ENCODE data around the gene LPAR2. TPM values are rescaled to one million over a fixed set of nuclear protein-coding genes. Genes with fewer than 3 reads are reported as not detected.

LPAR2 gene
- total RNA-seq, 4 donors from 2014 or later: 16.5 to 31.6 (median 28.2) TPM

DNA sequence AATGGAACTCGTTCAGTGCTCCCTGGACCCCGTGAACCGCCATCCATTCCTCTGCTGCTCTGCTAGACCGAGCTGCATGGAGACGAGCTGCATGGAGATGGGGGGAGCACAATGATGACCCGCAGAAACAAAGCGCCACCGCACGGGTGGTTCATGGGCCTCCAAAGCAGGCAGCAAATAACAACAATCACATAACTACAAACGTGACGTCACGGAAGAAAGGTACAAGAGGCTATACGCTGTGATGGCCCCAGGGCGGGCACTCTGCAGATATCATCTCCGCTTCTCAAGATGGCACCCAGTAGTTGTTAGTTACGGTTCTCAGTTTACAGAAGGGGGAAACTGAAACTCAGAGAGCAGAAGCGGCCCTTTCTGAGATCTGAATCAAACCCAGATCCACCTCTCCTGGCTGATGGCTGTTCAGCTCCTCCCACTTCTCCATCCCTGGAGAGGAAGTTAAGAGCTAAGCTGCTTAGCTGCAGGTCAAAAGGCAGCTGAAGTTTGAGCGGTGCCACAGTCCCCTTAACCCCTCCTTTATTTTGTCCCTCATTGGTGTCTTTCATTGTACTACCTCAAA lies 33.7 kb upstream of the LPAR2 start:
- TF ChIP-seq, protein P1, sequence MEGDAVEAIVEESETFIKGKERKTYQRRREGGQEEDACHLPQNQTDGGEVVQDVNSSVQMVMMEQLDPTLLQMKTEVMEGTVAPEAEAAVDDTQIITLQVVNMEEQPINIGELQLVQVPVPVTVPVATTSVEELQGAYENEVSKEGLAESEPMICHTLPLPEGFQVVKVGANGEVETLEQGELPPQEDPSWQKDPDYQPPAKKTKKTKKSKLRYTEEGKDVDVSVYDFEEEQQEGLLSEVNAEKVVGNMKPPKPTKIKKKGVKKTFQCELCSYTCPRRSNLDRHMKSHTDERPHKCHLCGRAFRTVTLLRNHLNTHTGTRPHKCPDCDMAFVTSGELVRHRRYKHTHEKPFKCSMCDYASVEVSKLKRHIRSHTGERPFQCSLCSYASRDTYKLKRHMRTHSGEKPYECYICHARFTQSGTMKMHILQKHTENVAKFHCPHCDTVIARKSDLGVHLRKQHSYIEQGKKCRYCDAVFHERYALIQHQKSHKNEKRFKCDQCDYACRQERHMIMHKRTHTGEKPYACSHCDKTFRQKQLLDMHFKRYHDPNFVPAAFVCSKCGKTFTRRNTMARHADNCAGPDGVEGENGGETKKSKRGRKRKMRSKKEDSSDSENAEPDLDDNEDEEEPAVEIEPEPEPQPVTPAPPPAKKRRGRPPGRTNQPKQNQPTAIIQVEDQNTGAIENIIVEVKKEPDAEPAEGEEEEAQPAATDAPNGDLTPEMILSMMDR (IDR thresholded peaks at IDR 0.05): no peak
- no peak for TF ChIP-seq POLR2A (IDR thresholded peaks at IDR 0.05)
- peak in 1 of 2 donors; percentile 14 for DNase-seq (ENCODE audit: low spot score in 2 of 2)
- 74 to 75% methylated on average over 18 of the region's 18 CpGs for WGBS, 2 donors
- intact Hi-C loops (cut with DNase I; ENCODE audit: low total_unique reads): no loop called here
- H3K4me3 ChIP-seq (ENCODE audit: low read depth, poor library complexity, severe bottlenecking): no peak overlapping the region

DNA sequence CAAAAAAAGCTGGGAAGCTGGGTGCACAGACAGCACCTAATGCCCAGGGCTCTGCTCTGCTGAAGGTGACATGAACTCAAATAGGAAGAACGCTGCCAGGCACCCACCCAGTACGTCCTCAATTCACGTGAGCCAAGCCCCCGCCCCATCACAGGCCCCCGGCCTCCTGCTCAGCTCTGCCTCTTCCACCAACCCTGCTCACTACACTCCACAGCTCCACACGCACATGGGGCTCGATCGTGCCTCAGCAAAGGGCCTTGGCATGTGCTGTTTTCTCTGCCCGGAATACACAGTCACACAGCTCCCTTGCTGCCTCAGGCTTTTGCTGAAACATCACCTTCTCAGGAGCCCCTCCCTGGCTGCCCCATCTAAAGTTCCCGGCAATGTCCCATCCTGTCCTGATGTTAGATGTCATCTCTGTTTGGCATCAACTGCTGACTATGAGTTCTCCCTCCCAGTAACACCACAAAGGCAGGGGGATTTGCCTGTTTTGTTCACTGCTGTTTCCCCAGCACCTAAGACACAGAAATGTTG lies 33.2 kb upstream of the LPAR2 start:
- intact Hi-C loops (cut with DNase I; ENCODE audit: low total_unique reads): no loop called here
- DNase-seq (ENCODE audit: low spot score in 2 of 2): no peak
- TF ChIP-seq POLR2A (IDR thresholded peaks at IDR 0.05): no peak
- TF ChIP-seq, protein P1 (IDR thresholded peaks at IDR 0.05): no peak
- no peak overlapping the region for H3K4me3 ChIP-seq (ENCODE audit: low read depth, poor library complexity, severe bottlenecking)
- 75 to 80% methylated on average over 10 of the region's 10 CpGs for WGBS, 2 donors

DNA sequence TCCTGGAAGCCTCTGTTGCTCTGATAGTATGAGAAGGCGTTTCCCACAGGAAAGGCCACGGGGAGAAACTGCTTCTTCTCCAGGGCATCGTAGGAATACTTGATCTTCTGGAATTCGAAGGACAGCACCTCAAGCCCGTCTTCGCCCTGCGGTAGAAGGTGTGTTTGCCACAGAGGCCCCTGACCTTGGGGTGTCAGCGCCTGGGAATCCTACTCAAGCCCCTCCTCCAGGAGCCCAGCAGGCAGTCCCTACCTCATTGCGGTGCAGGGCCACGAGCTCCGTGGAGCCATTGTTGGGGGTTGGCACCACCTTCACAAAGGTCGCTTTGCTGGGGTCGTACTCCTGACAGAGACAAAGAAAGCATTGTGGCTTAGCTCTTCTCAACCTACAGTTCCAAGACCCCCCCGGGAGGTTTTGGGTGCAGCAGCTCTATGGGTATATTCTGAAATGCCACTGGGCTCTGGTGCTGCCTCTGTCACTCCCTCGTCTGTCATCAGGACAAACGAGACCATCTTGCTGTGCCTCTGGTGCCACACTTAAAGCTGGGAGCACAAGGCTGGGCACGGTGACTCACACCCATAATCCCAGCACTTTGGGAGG lies 31.7 kb upstream of the LPAR2 start:
- TF ChIP-seq, protein P1 (IDR thresholded peaks at IDR 0.05): no peak
- no peak for TF ChIP-seq POLR2A (IDR thresholded peaks at IDR 0.05)
- DNase-seq (ENCODE audit: low spot score in 2 of 2): no peak
- intact Hi-C loops (cut with DNase I; ENCODE audit: low total_unique reads): no loop called here
- no peak overlapping the region for H3K4me3 ChIP-seq (ENCODE audit: low read depth, poor library complexity, severe bottlenecking)
- WGBS, 2 donors: 83 to 86% methylated on average over 17 of the region's 17 CpGs

DNA sequence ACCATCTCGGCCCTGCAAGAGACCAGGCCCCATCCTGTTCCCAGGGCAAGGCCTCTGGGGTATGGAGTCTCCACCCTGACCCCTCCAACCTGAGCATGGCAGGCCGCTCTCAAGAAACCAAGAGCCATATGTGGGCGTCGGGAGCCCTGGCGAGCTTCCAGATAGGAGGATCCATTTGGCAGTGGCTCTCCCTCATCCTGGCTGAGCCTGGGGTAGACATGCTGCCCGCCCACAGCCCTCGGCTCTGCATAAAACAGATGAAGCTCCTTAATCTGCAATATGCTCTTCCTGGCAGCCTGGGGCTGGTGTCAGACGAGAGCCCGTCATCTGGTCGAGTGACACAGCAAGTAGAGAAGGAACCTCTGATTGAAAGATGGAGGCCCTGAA lies 29.4 kb upstream of the LPAR2 start:
- TF ChIP-seq, protein P1 (IDR thresholded peaks at IDR 0.05): no peak
- no peak for TF ChIP-seq POLR2A (IDR thresholded peaks at IDR 0.05)
- no peak overlapping the region for H3K4me3 ChIP-seq (ENCODE audit: low read depth, poor library complexity, severe bottlenecking)
- no peak for DNase-seq (ENCODE audit: low spot score in 2 of 2)
- intact Hi-C loops (cut with DNase I; ENCODE audit: low total_unique reads): no loop called here
- 66 to 68% methylated on average over 9 to 10 of the region's 10 CpGs for WGBS, 2 donors

DNA sequence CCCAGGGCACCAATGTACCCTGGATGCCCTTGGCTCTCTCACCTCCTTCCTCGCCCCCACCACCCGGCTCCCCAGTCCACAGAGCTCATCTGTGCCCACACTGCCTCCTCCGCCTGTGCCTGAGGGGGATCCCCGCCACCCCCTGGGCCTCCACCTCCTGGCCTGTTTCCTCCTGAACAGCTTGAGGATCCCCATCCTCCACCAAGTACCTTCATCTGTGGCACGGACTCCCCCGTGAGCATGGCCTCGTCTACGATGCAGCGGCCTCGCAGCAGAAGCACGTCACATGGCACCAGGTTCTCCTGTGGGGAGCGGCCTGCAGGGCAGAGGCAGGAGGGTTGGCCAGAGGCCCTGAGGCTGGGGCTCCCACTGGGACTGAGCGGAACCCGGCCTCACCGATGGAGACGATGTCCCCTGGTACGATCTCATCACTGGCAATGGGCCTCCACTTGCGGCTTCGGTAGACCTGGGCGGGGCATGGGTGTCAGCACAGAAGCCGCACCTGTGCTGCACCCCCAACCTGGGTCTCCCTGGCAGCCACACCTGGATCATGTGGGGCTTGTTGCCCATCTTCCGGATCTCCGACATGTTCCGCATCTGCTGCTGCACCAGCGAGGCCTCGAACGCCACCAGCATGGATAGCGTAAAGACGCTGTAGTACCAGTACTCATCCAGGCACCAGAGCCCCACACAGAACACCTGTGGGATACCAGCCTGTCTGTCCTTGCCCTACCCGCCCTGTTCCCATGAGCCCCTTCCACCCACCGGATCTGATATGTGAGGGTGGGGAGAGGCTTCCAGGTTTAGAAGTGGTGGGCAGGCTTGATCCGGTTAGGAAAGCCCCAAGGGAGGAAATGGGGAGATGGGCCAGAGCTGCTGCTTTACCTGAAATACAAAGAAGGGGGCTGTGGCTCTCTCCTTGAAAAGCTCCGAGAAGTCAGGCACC lies 28.7 kb upstream of the LPAR2 start:
- DNase-seq (ENCODE audit: low spot score in 2 of 2): no peak
- intact Hi-C loops (cut with DNase I; ENCODE audit: low total_unique reads): no loop called here
- TF ChIP-seq, protein P1 (IDR thresholded peaks at IDR 0.05): no peak
- no peak for TF ChIP-seq POLR2A (IDR thresholded peaks at IDR 0.05)
- WGBS, 2 donors: 90 to 93% methylated on average over 21 to 33 of the region's 33 CpGs
- H3K4me3 ChIP-seq (ENCODE audit: low read depth, poor library complexity, severe bottlenecking): no peak overlapping the region
